ENCODE results near the gene CLINT1. TPM values are rescaled to one million over a fixed set of nuclear protein-coding genes. Genes with fewer than 3 reads are reported as not detected.

Gene CLINT1
- polyA plus RNA-seq, 3 donors = 67.4 to 100 (median 71.9) TPM

DNA sequence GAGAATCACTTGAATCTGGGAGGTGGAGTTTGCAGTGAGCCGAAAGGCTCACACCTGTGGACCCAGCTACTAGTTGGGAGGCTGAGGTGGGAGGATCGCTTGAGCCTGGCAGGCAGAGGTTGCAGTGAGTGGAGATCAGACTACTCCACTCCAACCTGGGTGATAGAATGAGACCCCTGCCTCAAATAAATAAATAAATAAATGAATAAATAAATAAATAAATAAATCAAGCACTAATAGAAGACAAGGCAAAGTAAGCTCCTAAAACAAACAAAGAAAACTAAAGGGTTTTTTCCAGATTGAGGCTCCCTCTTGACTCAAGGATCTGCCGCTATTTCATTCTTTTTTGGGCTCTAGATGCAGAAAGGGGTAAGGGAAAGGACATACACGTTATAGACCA, 34.7 kb upstream of the CLINT1 start:
- intact Hi-C loops (cut with micrococcal nuclease) = no loop called here
- Mint-ChIP-seq H3K4me1 (peaks cover 19% of the 10 kb centered on the region), H3K27ac (no peak overlapping the region), H3K36me3 (no peaks in the 10 kb centered on the region), H3K27me3 (ENCODE audit: low read depth in 3 of 3) (peaks cover 0 to under 1% (median 0%) of the 10 kb centered on the region in 3 donors), H3K4me3 (no peak overlapping the region), H3K9me3 (no peaks in the 10 kb centered on the region)
- H3K36me3 ChIP-seq (replicated peaks in 1 of 2; ENCODE audit: control insufficient read depth in 1 of 2, insufficient read depth in 2 of 2, low read length in 2 of 2) = no peaks in the 10 kb centered on the region
- no peaks in the 10 kb centered on the region for H3K79me2 ChIP-seq (ENCODE audit: insufficient read depth, low read length)
- no peak overlapping the region for H3K4me3 ChIP-seq (replicated peaks in 1 of 3; ENCODE audit: low read depth in 2 of 3, low read length in 3 of 3)
- DNase-seq = no peak
- H3K4me1 ChIP-seq (ENCODE audit: control insufficient read depth in 1 of 2, insufficient read depth in 2 of 2, low read length in 2 of 2) = peaks cover 12 to 15% of the 10 kb centered on the region in 2 donors
- TF ChIP-seq, protein P1, sequence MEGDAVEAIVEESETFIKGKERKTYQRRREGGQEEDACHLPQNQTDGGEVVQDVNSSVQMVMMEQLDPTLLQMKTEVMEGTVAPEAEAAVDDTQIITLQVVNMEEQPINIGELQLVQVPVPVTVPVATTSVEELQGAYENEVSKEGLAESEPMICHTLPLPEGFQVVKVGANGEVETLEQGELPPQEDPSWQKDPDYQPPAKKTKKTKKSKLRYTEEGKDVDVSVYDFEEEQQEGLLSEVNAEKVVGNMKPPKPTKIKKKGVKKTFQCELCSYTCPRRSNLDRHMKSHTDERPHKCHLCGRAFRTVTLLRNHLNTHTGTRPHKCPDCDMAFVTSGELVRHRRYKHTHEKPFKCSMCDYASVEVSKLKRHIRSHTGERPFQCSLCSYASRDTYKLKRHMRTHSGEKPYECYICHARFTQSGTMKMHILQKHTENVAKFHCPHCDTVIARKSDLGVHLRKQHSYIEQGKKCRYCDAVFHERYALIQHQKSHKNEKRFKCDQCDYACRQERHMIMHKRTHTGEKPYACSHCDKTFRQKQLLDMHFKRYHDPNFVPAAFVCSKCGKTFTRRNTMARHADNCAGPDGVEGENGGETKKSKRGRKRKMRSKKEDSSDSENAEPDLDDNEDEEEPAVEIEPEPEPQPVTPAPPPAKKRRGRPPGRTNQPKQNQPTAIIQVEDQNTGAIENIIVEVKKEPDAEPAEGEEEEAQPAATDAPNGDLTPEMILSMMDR (IDR thresholded peaks at IDR 0.05) = no peak
- H3K27me3 ChIP-seq (ENCODE audit: control insufficient read depth in 2 of 2, insufficient read depth in 2 of 2, low read length in 2 of 2) = no peaks in the 10 kb centered on the region
- no peak overlapping the region for H3K27ac ChIP-seq (ENCODE audit: low read depth in 1 of 2, low read length in 2 of 2)
- H2AFZ ChIP-seq (ENCODE audit: insufficient read depth, low read depth, low read length, poor library complexity, severe bottlenecking) = no peak overlapping the region
- no peak overlapping the region for H3K9ac ChIP-seq (ENCODE audit: insufficient read depth, low read length, poor library complexity, severe bottlenecking)
- no CpG with 5 or more reads among the region's 4 CpGs for WGBS (ENCODE audit: insufficient coverage)
- no peaks in the 10 kb centered on the region for H4K20me1 ChIP-seq (ENCODE audit: insufficient read depth, low read length)
- no peaks in the 10 kb centered on the region for H3K9me3 ChIP-seq (replicated peaks in 1 of 2; ENCODE audit: control insufficient read depth in 1 of 2, insufficient read depth in 1 of 2, low read length in 2 of 2)
- H3K4me2 ChIP-seq (replicated peaks; ENCODE audit: extremely low read depth, low read length, poor library complexity, severe bottlenecking) = no peak overlapping the region

DNA sequence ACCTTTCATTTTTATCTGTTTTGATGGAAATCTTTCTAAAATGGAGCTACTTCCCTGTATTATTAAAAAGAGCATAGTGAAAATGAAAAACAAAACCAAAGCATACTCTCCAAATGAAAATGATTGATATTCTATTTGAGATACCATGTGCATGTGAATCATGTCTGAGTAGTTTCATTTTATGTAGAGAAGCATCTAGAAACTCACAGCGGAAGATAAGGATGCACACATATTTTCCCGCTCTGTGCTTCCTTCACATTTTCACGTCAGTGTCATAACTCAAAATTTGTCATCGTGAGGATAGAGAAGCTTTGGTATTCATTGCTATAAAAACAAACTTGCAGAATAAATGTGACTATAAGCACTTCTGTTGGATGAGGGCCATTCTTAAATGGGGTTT, 34.0 kb upstream of the CLINT1 start:
- intact Hi-C loops (cut with micrococcal nuclease) = no loop called here

More for the DNA sequence above, 34.0 kb upstream of the CLINT1 start:
- Mint-ChIP-seq H3K9me3 (no peaks in the 10 kb centered on the region), H3K27me3 (ENCODE audit: low read depth in 3 of 3) (peaks cover 0 to 4% (median 0%) of the 10 kb centered on the region in 3 donors), H3K4me1 (peaks cover 19% of the 10 kb centered on the region), H3K4me3 (no peak overlapping the region), H3K36me3 (no peaks in the 10 kb centered on the region), H3K27ac (no peak overlapping the region)
- H4K20me1 ChIP-seq (ENCODE audit: insufficient read depth, low read length) = no peaks in the 10 kb centered on the region
- H3K79me2 ChIP-seq (ENCODE audit: insufficient read depth, low read length) = no peaks in the 10 kb centered on the region
- H3K4me2 ChIP-seq (replicated peaks; ENCODE audit: extremely low read depth, low read length, poor library complexity, severe bottlenecking) = no peak overlapping the region
- no peak for DNase-seq
- H3K4me3 ChIP-seq (replicated peaks in 1 of 3; ENCODE audit: low read depth in 2 of 3, low read length in 3 of 3) = no peak overlapping the region
- H3K4me1 ChIP-seq (ENCODE audit: control insufficient read depth in 1 of 2, insufficient read depth in 2 of 2, low read length in 2 of 2) = peaks cover 12 to 15% of the 10 kb centered on the region in 2 donors
- WGBS (ENCODE audit: insufficient coverage) = no CpG with 5 or more reads among the region's 4 CpGs
- no peak overlapping the region for H3K27ac ChIP-seq (ENCODE audit: low read depth in 1 of 2, low read length in 2 of 2)
- H3K9me3 ChIP-seq (replicated peaks in 1 of 2; ENCODE audit: control insufficient read depth in 1 of 2, insufficient read depth in 1 of 2, low read length in 2 of 2) = no peaks in the 10 kb centered on the region
- TF ChIP-seq, protein P1 (IDR thresholded peaks at IDR 0.05) = no peak
- H3K9ac ChIP-seq (ENCODE audit: insufficient read depth, low read length, poor library complexity, severe bottlenecking) = no peak overlapping the region
- no peaks in the 10 kb centered on the region for H3K36me3 ChIP-seq (replicated peaks in 1 of 2; ENCODE audit: control insufficient read depth in 1 of 2, insufficient read depth in 2 of 2, low read length in 2 of 2)
- no peak overlapping the region for H2AFZ ChIP-seq (ENCODE audit: insufficient read depth, low read depth, low read length, poor library complexity, severe bottlenecking)
- no peaks in the 10 kb centered on the region for H3K27me3 ChIP-seq (ENCODE audit: control insufficient read depth in 2 of 2, insufficient read depth in 2 of 2, low read length in 2 of 2)

Measured in CD14-positive monocyte (primary cell).